ENCODE results near the gene SEC24D. TPM values are rescaled to one million over a fixed set of nuclear protein-coding genes. Genes with fewer than 3 reads are reported as not detected.

The SEC24D gene
- total and polyA plus RNA-seq, 2 of the 8 experiments (the other 6 are each of a cell fraction or from before 2014, with no cell fraction given): 28.9 to 91.6 TPM

DNA sequence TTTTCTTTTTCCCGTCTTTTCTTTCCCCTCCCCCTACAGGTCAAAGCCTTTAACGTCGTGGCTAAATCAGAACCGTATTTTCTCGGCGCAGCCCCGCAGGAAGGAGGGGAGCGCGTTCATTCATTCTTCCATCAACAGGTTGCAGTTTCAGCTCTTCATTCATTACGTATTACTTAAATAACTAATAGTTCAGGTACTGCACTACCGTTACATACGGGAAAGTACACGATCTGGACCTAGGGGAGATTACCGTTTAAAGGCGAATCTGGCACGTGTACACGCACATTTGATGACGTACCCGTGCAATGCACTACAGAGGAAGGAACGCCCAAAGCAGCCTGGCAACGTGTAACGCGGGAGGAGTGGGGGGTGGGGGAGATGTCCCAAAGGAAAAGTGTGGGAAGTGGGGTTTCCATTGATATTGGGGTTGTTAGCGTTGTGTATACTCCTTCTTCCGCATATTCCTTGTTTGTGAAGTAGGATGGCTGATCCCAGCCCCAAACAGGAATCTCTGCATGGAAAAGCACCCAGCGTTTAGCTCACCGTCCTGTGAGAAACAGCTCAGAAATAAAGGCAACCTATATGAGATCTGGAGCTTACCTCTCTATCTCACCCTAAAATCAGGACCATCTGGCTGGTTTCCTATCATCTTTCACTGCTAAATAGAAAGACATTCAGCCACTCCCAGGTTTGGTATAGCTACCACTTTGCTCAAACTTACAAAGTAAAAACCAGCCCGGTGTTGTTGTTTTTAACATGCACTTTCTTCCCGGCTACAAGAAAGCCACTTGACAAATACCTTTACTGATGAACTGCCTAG, 585 bp upstream of the SEC24D start (continued):
- TF ChIP-seq, protein P1, sequence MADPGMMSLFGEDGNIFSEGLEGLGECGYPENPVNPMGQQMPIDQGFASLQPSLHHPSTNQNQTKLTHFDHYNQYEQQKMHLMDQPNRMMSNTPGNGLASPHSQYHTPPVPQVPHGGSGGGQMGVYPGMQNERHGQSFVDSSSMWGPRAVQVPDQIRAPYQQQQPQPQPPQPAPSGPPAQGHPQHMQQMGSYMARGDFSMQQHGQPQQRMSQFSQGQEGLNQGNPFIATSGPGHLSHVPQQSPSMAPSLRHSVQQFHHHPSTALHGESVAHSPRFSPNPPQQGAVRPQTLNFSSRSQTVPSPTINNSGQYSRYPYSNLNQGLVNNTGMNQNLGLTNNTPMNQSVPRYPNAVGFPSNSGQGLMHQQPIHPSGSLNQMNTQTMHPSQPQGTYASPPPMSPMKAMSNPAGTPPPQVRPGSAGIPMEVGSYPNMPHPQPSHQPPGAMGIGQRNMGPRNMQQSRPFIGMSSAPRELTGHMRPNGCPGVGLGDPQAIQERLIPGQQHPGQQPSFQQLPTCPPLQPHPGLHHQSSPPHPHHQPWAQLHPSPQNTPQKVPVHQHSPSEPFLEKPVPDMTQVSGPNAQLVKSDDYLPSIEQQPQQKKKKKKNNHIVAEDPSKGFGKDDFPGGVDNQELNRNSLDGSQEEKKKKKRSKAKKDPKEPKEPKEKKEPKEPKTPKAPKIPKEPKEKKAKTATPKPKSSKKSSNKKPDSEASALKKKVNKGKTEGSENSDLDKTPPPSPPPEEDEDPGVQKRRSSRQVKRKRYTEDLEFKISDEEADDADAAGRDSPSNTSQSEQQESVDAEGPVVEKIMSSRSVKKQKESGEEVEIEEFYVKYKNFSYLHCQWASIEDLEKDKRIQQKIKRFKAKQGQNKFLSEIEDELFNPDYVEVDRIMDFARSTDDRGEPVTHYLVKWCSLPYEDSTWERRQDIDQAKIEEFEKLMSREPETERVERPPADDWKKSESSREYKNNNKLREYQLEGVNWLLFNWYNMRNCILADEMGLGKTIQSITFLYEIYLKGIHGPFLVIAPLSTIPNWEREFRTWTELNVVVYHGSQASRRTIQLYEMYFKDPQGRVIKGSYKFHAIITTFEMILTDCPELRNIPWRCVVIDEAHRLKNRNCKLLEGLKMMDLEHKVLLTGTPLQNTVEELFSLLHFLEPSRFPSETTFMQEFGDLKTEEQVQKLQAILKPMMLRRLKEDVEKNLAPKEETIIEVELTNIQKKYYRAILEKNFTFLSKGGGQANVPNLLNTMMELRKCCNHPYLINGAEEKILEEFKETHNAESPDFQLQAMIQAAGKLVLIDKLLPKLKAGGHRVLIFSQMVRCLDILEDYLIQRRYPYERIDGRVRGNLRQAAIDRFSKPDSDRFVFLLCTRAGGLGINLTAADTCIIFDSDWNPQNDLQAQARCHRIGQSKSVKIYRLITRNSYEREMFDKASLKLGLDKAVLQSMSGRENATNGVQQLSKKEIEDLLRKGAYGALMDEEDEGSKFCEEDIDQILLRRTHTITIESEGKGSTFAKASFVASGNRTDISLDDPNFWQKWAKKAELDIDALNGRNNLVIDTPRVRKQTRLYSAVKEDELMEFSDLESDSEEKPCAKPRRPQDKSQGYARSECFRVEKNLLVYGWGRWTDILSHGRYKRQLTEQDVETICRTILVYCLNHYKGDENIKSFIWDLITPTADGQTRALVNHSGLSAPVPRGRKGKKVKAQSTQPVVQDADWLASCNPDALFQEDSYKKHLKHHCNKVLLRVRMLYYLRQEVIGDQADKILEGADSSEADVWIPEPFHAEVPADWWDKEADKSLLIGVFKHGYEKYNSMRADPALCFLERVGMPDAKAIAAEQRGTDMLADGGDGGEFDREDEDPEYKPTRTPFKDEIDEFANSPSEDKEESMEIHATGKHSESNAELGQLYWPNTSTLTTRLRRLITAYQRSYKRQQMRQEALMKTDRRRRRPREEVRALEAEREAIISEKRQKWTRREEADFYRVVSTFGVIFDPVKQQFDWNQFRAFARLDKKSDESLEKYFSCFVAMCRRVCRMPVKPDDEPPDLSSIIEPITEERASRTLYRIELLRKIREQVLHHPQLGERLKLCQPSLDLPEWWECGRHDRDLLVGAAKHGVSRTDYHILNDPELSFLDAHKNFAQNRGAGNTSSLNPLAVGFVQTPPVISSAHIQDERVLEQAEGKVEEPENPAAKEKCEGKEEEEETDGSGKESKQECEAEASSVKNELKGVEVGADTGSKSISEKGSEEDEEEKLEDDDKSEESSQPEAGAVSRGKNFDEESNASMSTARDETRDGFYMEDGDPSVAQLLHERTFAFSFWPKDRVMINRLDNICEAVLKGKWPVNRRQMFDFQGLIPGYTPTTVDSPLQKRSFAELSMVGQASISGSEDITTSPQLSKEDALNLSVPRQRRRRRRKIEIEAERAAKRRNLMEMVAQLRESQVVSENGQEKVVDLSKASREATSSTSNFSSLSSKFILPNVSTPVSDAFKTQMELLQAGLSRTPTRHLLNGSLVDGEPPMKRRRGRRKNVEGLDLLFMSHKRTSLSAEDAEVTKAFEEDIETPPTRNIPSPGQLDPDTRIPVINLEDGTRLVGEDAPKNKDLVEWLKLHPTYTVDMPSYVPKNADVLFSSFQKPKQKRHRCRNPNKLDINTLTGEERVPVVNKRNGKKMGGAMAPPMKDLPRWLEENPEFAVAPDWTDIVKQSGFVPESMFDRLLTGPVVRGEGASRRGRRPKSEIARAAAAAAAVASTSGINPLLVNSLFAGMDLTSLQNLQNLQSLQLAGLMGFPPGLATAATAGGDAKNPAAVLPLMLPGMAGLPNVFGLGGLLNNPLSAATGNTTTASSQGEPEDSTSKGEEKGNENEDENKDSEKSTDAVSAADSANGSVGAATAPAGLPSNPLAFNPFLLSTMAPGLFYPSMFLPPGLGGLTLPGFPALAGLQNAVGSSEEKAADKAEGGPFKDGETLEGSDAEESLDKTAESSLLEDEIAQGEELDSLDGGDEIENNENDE (IDR thresholded peaks at IDR 0.05; ENCODE audit: insufficient replicate concordance, low read length): peak; percentile 86
- TF ChIP-seq SAP30 (IDR thresholded peaks at IDR 0.05; ENCODE audit: insufficient read depth, insufficient replicate concordance, low read length): peak; percentile 82
- no peak for TF ChIP-seq EZH2 (IDR thresholded peaks at IDR 0.05; ENCODE audit: low read depth, low read length, severe bottlenecking)
- 0 out of 2 replicates have a peak, but pooled peaks have one; percentile 49 for TF ChIP-seq SP4 (IDR thresholded peaks at IDR 0.05; ENCODE audit: low read length)
- no peak for TF ChIP-seq BCL11A (IDR thresholded peaks at IDR 0.05; ENCODE audit: low read depth in 2 of 2, low read length in 2 of 2)
- no peak for TF ChIP-seq CHD1 (IDR thresholded peaks at IDR 0.05; ENCODE audit: low read depth, low read length)
- no peak for TF ChIP-seq SIRT6 (IDR thresholded peaks at IDR 0.05; ENCODE audit: low read length)
- TF ChIP-seq, protein P2, sequence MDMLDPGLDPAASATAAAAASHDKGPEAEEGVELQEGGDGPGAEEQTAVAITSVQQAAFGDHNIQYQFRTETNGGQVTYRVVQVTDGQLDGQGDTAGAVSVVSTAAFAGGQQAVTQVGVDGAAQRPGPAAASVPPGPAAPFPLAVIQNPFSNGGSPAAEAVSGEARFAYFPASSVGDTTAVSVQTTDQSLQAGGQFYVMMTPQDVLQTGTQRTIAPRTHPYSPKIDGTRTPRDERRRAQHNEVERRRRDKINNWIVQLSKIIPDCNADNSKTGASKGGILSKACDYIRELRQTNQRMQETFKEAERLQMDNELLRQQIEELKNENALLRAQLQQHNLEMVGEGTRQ (IDR thresholded peaks at IDR 0.05; ENCODE audit: low read length): peak; percentile 24; the same call in 1 of the 2 replicates
- no peak for TF ChIP-seq GTF2F1 (IDR thresholded peaks at IDR 0.05; ENCODE audit: borderline replicate concordance, low read depth, low read length)
